Myometrial cell (primary cell): ENCODE data around the gene PDZD8. TPM values are rescaled to one million over a fixed set of nuclear protein-coding genes. Genes with fewer than 3 reads are reported as not detected.

ENCODE experiments used
- total RNA-seq: library from RNA; depleted of rRNA; stranded (reverse); fragments of >200 nt; gene quantifications from 2 replicates; pipeline ENCODE4 v1.2.3, GENCODE V29; 2015

Gene PDZD8, protein sequence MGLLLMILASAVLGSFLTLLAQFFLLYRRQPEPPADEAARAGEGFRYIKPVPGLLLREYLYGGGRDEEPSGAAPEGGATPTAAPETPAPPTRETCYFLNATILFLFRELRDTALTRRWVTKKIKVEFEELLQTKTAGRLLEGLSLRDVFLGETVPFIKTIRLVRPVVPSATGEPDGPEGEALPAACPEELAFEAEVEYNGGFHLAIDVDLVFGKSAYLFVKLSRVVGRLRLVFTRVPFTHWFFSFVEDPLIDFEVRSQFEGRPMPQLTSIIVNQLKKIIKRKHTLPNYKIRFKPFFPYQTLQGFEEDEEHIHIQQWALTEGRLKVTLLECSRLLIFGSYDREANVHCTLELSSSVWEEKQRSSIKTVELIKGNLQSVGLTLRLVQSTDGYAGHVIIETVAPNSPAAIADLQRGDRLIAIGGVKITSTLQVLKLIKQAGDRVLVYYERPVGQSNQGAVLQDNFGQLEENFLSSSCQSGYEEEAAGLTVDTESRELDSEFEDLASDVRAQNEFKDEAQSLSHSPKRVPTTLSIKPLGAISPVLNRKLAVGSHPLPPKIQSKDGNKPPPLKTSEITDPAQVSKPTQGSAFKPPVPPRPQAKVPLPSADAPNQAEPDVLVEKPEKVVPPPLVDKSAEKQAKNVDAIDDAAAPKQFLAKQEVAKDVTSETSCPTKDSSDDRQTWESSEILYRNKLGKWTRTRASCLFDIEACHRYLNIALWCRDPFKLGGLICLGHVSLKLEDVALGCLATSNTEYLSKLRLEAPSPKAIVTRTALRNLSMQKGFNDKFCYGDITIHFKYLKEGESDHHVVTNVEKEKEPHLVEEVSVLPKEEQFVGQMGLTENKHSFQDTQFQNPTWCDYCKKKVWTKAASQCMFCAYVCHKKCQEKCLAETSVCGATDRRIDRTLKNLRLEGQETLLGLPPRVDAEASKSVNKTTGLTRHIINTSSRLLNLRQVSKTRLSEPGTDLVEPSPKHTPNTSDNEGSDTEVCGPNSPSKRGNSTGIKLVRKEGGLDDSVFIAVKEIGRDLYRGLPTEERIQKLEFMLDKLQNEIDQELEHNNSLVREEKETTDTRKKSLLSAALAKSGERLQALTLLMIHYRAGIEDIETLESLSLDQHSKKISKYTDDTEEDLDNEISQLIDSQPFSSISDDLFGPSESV
- 11.8 and 15.1 TPM in 2 replicates for total RNA-seq

DNA sequence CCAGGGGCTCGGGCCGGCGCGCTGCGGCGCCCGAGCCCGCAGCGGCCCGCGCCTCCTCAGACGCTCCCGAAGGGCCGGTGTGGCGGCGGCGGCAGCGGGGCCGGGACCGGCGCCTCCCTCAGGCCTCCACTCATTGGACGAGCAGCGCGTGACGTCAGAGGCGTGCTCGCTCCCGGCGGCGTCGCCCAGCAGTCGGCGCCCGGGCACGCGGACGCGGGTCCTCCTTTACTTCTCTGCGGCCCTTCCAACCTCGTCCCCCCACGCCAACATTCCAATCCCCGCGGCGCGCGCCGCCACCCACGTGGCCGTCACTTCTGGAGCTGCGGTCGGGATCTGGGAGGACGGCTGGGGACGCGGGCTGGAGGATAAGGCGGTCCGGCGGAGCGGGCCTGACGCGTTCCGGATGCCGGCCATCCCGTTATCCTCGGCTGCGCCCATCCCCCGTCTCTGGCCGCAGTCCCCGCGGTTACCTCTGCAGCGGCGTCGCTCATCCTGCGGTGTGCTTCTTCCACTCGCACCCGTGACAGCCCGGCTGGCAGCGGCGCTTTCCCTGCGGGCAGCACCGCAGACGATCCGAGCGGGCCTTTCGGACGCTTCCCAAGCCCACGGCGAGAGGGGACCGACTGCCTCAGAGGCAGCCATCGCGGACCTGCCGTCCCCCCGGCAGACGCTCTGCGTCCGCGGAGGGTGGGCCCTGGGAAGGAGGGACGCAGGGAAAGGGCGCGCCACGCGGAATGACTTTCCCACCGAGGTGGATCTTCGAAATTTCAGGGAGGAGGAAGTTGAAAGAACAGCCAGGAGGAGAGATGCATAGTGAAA lies at the start of gene PDZD8:
Gene PDZD8 (minus strand): TSS at position 81 of the 819 bp plus-strand sequence. CDS start 213 bp downstream, outside the sequence.

GRCh38 chr10:117240621-117241529 lies 134.4 kb downstream of the PDZD8 start, which contains the start of gene SLC18A2:
SLC18A2 (plus strand) TSS chr10:117241114; CDS start chr10:117241694, 580 bp downstream.

Other genes with a start within 250 kb of the PDZD8 start
- gene VAX1, start 237.2 kb downstream of the PDZD8 start, total RNA-seq = not detected in 2 replicates
- not detected in 2 replicates for gene KCNK18, start 178.0 kb downstream of the PDZD8 start, total RNA-seq
- not detected in 2 replicates for gene SLC18A2, start 134.3 kb downstream of the PDZD8 start, total RNA-seq
- 3.2 and 4.6 TPM in 2 replicates for gene EMX2, start 167.3 kb upstream of the PDZD8 start, total RNA-seq